HL-60 (cell line): ENCODE data around the gene FTCDNL1.

Experiments used
- GABPA ChIP-seq: IDR thresholded peaks from 2 replicates; pipeline ENCODE4 v1.6.1; 2012; ENCODE audit warnings: low read depth
- POLR2AphosphoS5 ChIP-seq: IDR thresholded peaks from 2 replicates; pipeline ENCODE4 v1.6.1; 2012; ENCODE audit warnings: low read depth
- SPI1 ChIP-seq: IDR thresholded peaks from 2 replicates; pipeline ENCODE4 v1.6.1; 2012; ENCODE audit warnings: low read depth, mild to moderate bottlenecking, borderline replicate concordance
- TF ChIP-seq, protein P1 (sequence below): IDR thresholded peaks from one replicate; pipeline ENCODE4 v1.5.1; 2011; ENCODE audit warnings: low read length, control low read depth, inconsistent platforms; ENCODE audit not compliant: insufficient read depth
- TF ChIP-seq, protein P2 (sequence below): IDR thresholded peaks from 2 replicates; pipeline ENCODE4 v1.6.1; 2012; ENCODE audit warnings: low read depth; ENCODE audit not compliant: insufficient replicate concordance

- TF ChIP-seq, protein P1, sequence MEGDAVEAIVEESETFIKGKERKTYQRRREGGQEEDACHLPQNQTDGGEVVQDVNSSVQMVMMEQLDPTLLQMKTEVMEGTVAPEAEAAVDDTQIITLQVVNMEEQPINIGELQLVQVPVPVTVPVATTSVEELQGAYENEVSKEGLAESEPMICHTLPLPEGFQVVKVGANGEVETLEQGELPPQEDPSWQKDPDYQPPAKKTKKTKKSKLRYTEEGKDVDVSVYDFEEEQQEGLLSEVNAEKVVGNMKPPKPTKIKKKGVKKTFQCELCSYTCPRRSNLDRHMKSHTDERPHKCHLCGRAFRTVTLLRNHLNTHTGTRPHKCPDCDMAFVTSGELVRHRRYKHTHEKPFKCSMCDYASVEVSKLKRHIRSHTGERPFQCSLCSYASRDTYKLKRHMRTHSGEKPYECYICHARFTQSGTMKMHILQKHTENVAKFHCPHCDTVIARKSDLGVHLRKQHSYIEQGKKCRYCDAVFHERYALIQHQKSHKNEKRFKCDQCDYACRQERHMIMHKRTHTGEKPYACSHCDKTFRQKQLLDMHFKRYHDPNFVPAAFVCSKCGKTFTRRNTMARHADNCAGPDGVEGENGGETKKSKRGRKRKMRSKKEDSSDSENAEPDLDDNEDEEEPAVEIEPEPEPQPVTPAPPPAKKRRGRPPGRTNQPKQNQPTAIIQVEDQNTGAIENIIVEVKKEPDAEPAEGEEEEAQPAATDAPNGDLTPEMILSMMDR, result no peak
- no peak for TF ChIP-seq POLR2AphosphoS5
- TF ChIP-seq SPI1, result no peak
- TF ChIP-seq, protein P2, sequence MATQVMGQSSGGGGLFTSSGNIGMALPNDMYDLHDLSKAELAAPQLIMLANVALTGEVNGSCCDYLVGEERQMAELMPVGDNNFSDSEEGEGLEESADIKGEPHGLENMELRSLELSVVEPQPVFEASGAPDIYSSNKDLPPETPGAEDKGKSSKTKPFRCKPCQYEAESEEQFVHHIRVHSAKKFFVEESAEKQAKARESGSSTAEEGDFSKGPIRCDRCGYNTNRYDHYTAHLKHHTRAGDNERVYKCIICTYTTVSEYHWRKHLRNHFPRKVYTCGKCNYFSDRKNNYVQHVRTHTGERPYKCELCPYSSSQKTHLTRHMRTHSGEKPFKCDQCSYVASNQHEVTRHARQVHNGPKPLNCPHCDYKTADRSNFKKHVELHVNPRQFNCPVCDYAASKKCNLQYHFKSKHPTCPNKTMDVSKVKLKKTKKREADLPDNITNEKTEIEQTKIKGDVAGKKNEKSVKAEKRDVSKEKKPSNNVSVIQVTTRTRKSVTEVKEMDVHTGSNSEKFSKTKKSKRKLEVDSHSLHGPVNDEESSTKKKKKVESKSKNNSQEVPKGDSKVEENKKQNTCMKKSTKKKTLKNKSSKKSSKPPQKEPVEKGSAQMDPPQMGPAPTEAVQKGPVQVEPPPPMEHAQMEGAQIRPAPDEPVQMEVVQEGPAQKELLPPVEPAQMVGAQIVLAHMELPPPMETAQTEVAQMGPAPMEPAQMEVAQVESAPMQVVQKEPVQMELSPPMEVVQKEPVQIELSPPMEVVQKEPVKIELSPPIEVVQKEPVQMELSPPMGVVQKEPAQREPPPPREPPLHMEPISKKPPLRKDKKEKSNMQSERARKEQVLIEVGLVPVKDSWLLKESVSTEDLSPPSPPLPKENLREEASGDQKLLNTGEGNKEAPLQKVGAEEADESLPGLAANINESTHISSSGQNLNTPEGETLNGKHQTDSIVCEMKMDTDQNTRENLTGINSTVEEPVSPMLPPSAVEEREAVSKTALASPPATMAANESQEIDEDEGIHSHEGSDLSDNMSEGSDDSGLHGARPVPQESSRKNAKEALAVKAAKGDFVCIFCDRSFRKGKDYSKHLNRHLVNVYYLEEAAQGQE, result no peak
- no peak for TF ChIP-seq GABPA
Observed at GRCh38 chr2:199791326-199791725, 59.7 kb downstream of the FTCDNL1 start.
